GM13976 (cell line): ENCODE measurements around the gene ZNF32.
A peak's percentile ranks its signal among the peaks of the same experiment; 100 is the strongest.

Experiments used
- DNase-seq: peaks from one replicate; pipeline ENCODE4 v3.0.0; 2012; ENCODE audit warnings: low spot score
- CTCF ChIP-seq: IDR thresholded peaks from 2 replicates; pipeline ENCODE4 v1.5.1; 2012; ENCODE audit warnings: borderline replicate concordance, mild to moderate bottlenecking; ENCODE audit not compliant: insufficient read depth; ENCODE audit errors: extremely low read depth, missing control alignments, control extremely low read depth
- in situ Hi-C: fragments of 300-500 bp; cut with MboI; formaldehyde crosslinking; loops from one replicate; pipeline ENCODE4 v1.12.0; 2022; ENCODE audit warnings: low sequenced_read_pairs, mixed read lengths, inconsistent platforms; ENCODE audit not compliant: unreplicated experiment

Gene ZNF32

GRCh38 chr10:43688348-43688892 is 39.7 kb upstream of the ZNF32 start:
- TF ChIP-seq CTCF, result no peak
- no peak for DNase-seq
- in situ Hi-C loops, result loop anchor here (25.0 kb wide), 1 partner anchor 349 kb away; no protein-coding TSS in a partner anchor

DNA sequence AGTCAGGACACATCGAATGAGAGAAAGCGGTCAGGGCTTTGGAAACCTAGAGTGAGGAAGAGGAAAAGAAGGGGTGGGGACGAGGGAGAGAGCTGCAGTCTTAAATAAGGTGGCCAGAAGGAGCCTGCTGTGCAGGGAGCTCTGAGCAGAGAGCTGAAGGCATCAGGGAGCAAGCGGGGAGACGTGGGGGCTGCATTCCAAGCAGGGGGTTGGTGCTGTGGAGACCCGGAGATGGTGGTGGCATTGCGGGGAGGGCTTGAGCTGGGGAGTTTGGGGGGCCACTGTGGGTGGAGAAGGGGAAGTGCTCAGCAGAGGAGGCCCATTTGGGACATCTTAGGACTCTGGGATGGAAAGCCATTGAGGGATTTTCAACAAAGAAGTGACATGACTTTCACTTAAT is 38.7 kb upstream of the ZNF32 start:
- no peak for TF ChIP-seq CTCF
- DNase-seq, result no peak
- in situ Hi-C loops, result loop anchor here (25.0 kb wide), 1 partner anchor 350 kb away; no protein-coding TSS in a partner anchor

DNA sequence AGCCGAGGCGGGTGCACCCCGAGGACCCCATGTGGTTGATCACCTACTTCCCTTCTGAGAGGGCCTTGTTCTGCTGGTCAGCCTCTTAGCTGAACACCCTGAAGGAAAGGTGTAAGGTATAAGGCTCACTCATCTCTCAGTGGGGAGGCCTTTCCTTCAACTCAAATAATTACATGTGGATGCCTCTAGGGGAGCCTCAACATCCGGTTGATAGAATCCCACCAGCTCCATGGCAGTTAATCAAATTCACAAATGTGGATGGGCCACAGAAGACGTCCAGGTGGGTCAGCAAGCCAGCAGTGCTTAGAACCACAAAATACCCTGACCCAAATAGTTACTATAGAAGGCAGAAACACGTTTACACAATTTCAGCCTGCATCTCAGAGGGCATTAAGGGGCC is 37.7 kb upstream of the ZNF32 start:
- TF ChIP-seq CTCF, result no peak
- in situ Hi-C loops, result loop anchor here (25.0 kb wide), 1 partner anchor 351 kb away; no protein-coding TSS in a partner anchor
- DNase-seq, result no peak

GRCh38 chr10:43685744-43686143 is 37.1 kb upstream of the ZNF32 start:
- no peak for TF ChIP-seq CTCF
- in situ Hi-C loops, result loop anchor here (25.0 kb wide), 1 partner anchor 352 kb away; no protein-coding TSS in a partner anchor
- DNase-seq, result no peak

- TF ChIP-seq CTCF, result no peak
- DNase-seq, result no peak
- in situ Hi-C loops, result loop anchor here (25.0 kb wide), 1 partner anchor 353 kb away; no protein-coding TSS in a partner anchor
Observed at GRCh38 chr10:43684292-43684559, 35.5 kb upstream of the ZNF32 start.

DNA sequence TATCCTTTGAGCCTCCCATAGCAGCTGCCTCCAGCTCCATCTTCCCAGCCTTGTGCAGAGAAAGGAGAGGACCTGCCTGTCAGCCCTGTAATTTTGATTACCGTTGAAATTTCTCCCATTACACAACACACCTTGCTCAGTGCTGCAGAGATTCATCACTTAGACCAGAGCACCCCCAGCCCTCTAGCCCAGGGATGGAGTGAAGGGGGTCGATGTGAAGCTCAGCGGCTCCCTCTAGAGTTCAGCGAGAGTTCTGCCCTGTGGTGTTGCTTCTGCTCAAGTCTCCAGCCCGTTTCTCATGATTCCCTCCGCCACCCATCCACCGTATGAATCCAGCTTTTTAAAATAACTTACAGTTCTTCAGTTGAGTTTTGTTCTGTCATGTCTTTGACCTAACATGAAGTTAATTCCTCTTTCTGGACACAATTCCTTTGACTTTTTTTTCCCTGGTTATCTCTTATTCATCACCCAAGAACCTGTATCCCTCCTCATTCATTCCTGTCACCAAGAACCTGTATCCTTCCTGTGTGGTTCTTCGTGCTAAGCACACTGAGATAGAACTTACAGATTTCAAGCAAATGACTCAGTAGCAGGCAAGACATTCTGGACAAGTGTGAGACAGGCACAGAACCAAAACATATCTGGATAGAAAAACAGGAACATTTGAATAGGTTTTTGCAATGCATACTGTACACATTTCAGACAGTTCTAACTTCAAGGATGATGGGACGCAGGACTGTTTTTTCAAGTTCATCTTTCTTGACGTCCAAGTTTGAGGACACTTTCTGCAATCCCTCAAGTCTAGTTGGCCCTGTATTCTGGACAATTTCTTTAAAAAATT is 35.0 kb upstream of the ZNF32 start:
- in situ Hi-C loops, result loop anchor here (25.0 kb wide), 1 partner anchor 354 kb away; no protein-coding TSS in a partner anchor
- peak; percentile 36 for TF ChIP-seq CTCF
- peak; percentile 53 for DNase-seq
